DOHH2 (cell line): ENCODE measurements around the gene ANXA6.

Experiments used
- CTCF ChIP-seq: fragments of 200-600 bp; sonication (generic); IDR thresholded peaks from one replicate; pipeline ENCODE4 v1.5.1; 2014; ENCODE audit warnings: antibody characterized with exemption, mild to moderate bottlenecking, low read depth, low read length; ENCODE audit not compliant: poor library complexity, severe bottlenecking
- EZH2phosphoT487 ChIP-seq: fragments of 200-600 bp; sonication (generic); IDR thresholded peaks from 2 replicates; pipeline ENCODE4 v1.6.1; 2017; ENCODE audit warnings: borderline replicate concordance, mild to moderate bottlenecking, antibody characterized with exemption, low read length, moderate library complexity, mixed read lengths

DNA sequence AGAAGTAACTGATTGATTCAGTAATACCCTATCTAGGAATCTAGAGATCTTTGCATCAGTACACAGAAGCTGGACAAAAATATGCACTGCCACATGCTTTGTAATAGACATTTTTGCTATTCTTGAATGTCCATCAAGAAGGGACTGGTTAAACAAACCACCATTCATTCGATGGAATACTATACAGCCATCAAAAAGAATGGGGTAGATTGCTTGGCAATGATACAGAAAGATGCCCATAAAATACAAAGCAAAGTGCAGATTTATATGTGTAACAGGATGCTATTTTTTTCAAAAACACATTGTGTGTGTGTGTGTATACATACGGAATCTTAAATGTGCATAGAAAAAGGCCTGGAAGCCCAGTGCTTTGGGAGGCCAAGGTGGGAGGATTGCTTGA, 84.3 kb downstream of the ANXA6 start:
- TF ChIP-seq CTCF (no peak), EZH2phosphoT487 (no peak)
